Neuronal stem cell (in vitro differentiated cells): ENCODE data around the gene SPRTN.
A peak's percentile ranks its signal among the peaks of the same experiment; 100 is the strongest.

Experiments used
- DNase-seq: peaks from one replicate; pipeline ENCODE4 v3.0.0-alpha.2; 2013; ENCODE audit warnings: low spot score
- H2AFZ ChIP-seq: one replicate; pipeline ENCODE4 v1.6.1; 2013; ENCODE audit warnings: mild to moderate bottlenecking, low read length, inconsistent platforms
- H2AK5ac ChIP-seq: 2 replicates; pipeline ENCODE4 v1.6.1; 2013; ENCODE audit warnings: low read depth, mild to moderate bottlenecking, inconsistent platforms, low read length, moderate library complexity, mixed read lengths
- H2BK120ac ChIP-seq: 2 replicates; pipeline ENCODE4 v1.6.1; 2013; ENCODE audit warnings: low read depth, mild to moderate bottlenecking, inconsistent platforms, low read length, moderate library complexity, mixed read lengths
- H2BK12ac ChIP-seq: one replicate; pipeline ENCODE4 v1.6.1; 2013; ENCODE audit warnings: low read length, inconsistent platforms
- H2BK15ac ChIP-seq: 2 replicates; pipeline ENCODE4 v1.6.1; 2013; ENCODE audit warnings: mild to moderate bottlenecking, low read length, inconsistent platforms, mixed read lengths
- H2BK5ac ChIP-seq: one replicate; pipeline ENCODE4 v1.6.1; 2013; ENCODE audit warnings: inconsistent platforms, mild to moderate bottlenecking, low read length, moderate library complexity
- H3K14ac ChIP-seq: one replicate; pipeline ENCODE4 v1.6.1; 2013; ENCODE audit warnings: low read length, inconsistent platforms
- H3K18ac ChIP-seq: 2 replicates; pipeline ENCODE4 v1.6.1; 2013; ENCODE audit warnings: low read length, inconsistent platforms
- H3K23ac ChIP-seq: 2 replicates; pipeline ENCODE4 v1.6.1; 2013; ENCODE audit warnings: low read depth, mild to moderate bottlenecking, mixed read lengths, low read length, inconsistent platforms; ENCODE audit not compliant: poor library complexity
- H3K27ac ChIP-seq: replicated peaks from 3 replicates; pipeline ENCODE4 v1.5.1; 2013; ENCODE audit warnings: low read length, inconsistent platforms
- H3K27me3 ChIP-seq, 3 experiments: 2 replicates each; pipeline ENCODE4 v1.6.1; 2013; ENCODE audit warnings: low read length in 3 of 3, mild to moderate bottlenecking in 2 of 3, inconsistent platforms in 1 of 3, low read depth in 1 of 3, mixed read lengths in 1 of 3, moderate library complexity in 1 of 3; ENCODE audit not compliant: control insufficient read depth in 3 of 3, insufficient read depth in 3 of 3
- H3K36me3 ChIP-seq, 2 donors: replicated peaks in 1 of 2; 2 replicates each; pipeline ENCODE4 v1.6.1; 2013; ENCODE audit warnings: low read length in 2 of 2; ENCODE audit not compliant: control insufficient read depth in 2 of 2, insufficient read depth in 2 of 2
- H3K4ac ChIP-seq: 2 replicates; pipeline ENCODE4 v1.6.1; 2013; ENCODE audit warnings: inconsistent platforms, mild to moderate bottlenecking, low read length, moderate library complexity
- H3K4me1 ChIP-seq, 2 donors: 1 replicate in 1 of 2; 2 replicates in 1 of 2; pipeline ENCODE4 v1.6.1; 2013; ENCODE audit warnings: low read length in 2 of 2, low read depth in 1 of 2; ENCODE audit not compliant: control insufficient read depth in 2 of 2, insufficient read depth in 1 of 2
- H3K4me2 ChIP-seq: one replicate; pipeline ENCODE4 v1.6.1; 2013; ENCODE audit warnings: mild to moderate bottlenecking, low read length, inconsistent platforms; ENCODE audit not compliant: insufficient read depth, poor library complexity, severe bottlenecking
- H3K4me3 ChIP-seq, 2 donors: 2 replicates each; pipeline ENCODE4 v1.5.1; 2013; ENCODE audit warnings: low read length in 2 of 2, mild to moderate bottlenecking in 2 of 2, inconsistent platforms in 1 of 2, moderate library complexity in 1 of 2
- H3K79me1 ChIP-seq: one replicate; pipeline ENCODE4 v1.6.1; 2013; ENCODE audit warnings: low read depth, mild to moderate bottlenecking, inconsistent platforms, low read length, moderate library complexity
- H3K9ac ChIP-seq: one replicate; pipeline ENCODE4 v1.6.1; 2013; ENCODE audit warnings: mild to moderate bottlenecking, low read depth, low read length, inconsistent platforms; ENCODE audit not compliant: poor library complexity
- H3K9me3 ChIP-seq, 2 donors: replicated peaks in 1 of 2; 2 replicates each; pipeline versions ENCODE3 to v1.6.1; 2013; ENCODE audit warnings: low read length in 2 of 2, mild to moderate bottlenecking in 2 of 2, inconsistent platforms in 1 of 2, low read depth in 1 of 2, mixed read lengths in 1 of 2, moderate library complexity in 1 of 2; ENCODE audit not compliant: control insufficient read depth in 2 of 2, insufficient read depth in 1 of 2
- H4K8ac ChIP-seq: one replicate; pipeline ENCODE4 v1.6.1; 2013; ENCODE audit warnings: low read depth, mild to moderate bottlenecking, inconsistent platforms, low read length, moderate library complexity
- H4K91ac ChIP-seq: one replicate; pipeline ENCODE4 v1.6.1; 2013; ENCODE audit warnings: low read length, low read depth, mild to moderate bottlenecking, inconsistent platforms; ENCODE audit not compliant: poor library complexity
- WGBS, 2 donors: extraction: QIAGEN DNeasy Blood & Tissue Kit; methylation state at CpG; one replicate each; pipeline ENCODE4 v1.1.7; 2013; ENCODE audit warnings: missing lambda C conversion rate in 2 of 2, mixed read lengths in 1 of 2; ENCODE audit not compliant: insufficient read length in 2 of 2, insufficient replicate concordance in 1 of 2; ENCODE audit errors: extremely low coverage in 2 of 2; 5-methylcytosine and 5-hydroxymethylcytosine counted together

Gene SPRTN

DNA sequence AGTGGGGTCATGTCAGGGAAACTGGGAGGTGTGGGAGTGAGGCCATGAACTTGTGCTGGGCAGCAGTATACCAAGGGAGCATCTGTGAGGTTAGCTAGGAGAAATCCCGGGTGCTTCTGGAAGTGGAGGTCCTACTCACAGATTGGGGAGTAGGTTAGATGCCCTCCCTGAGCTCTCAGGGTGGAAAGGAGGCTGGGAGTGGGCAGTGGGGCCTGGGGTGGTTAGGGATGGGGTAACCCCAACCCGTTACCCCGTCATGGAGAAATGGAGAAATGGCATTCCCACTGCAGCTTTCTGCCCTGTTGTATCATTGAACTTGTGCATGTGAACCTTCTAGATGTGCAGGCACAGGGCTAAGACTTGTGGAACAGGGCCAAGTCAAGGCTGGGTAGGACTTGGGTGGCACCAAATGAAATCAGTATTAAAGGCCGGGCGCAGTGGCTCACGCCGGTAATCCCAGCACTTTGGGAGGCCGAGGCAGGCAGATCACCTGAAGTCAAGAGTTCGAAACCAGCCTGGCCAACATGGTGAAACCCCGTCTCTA, 27.6 kb upstream of the SPRTN start:
- no peak overlapping the region for H2BK15ac ChIP-seq
- no peak overlapping the region for H3K4me2 ChIP-seq
- no peaks in the 10 kb centered on the region for H3K27me3 ChIP-seq
- no peak overlapping the region for H3K14ac ChIP-seq
- no peak overlapping the region for H2AK5ac ChIP-seq
- no CpG with 5 or more reads among the region's 10 CpGs for WGBS, 2 donors
- DNase-seq, result no peak
- no peak overlapping the region for H3K23ac ChIP-seq
- no peaks in the 10 kb centered on the region for H3K36me3 ChIP-seq
- no peak overlapping the region for H2AFZ ChIP-seq
- H2BK5ac ChIP-seq, result no peak overlapping the region
- no peak overlapping the region for H3K4ac ChIP-seq
- no peak overlapping the region for H3K4me3 ChIP-seq
- no peak overlapping the region for H3K9ac ChIP-seq
- H3K18ac ChIP-seq, result no peak overlapping the region
- H2BK120ac ChIP-seq, result no peak overlapping the region
- no peak overlapping the region for H3K27ac ChIP-seq
- H4K8ac ChIP-seq, result no peak overlapping the region
- no peaks in the 10 kb centered on the region for H3K79me1 ChIP-seq
- no peak overlapping the region for H4K91ac ChIP-seq
- H3K9me3 ChIP-seq, result no peaks in the 10 kb centered on the region
- H2BK12ac ChIP-seq, result no peak overlapping the region
- no peaks in the 10 kb centered on the region for H3K4me1 ChIP-seq

GRCh38 chr1:231311720-231312431, 26.2 kb upstream of the SPRTN start:
- Histone ChIP-seq H2AK5ac (no peak overlapping the region), H3K79me1 (no peaks in the 10 kb centered on the region), H3K4me1 (no peaks in the 10 kb centered on the region), H2BK5ac (no peak overlapping the region), H2AFZ (no peak overlapping the region), H3K27me3 (no peaks in the 10 kb centered on the region), H3K27ac (no peak overlapping the region), H2BK120ac (no peak overlapping the region), H2BK15ac (no peak overlapping the region), H4K8ac (no peak overlapping the region), H3K36me3 (no peaks in the 10 kb centered on the region), H3K9me3 (no peaks in the 10 kb centered on the region), H3K4ac (no peak overlapping the region), H3K9ac (no peak overlapping the region), H4K91ac (no peak overlapping the region), H3K14ac (no peak overlapping the region), H3K18ac (no peak overlapping the region), H2BK12ac (no peak overlapping the region), H3K23ac (no peak overlapping the region), H3K4me2 (no peak overlapping the region), H3K4me3 (no peak overlapping the region)
- WGBS, 2 donors, result no CpG with 5 or more reads among the region's 8 CpGs
- DNase-seq, result no peak

DNA sequence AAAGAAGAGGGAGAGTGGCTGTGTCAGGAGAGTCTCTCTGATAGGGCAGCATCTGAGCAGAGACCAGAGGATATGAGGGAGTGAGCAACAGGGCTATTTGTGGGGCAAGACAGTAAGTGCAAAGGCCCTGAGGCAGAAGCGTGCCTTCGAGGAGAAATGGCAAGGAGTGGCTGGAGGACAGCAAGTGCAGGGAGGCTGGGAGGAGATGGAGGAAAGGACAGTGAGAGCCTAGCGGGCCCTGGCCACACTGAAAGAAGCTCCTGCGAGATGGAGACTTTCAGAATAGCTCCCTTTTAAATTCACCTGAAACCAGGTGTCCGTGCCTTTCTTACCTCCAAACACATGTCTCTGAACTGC, 25.7 kb upstream of the SPRTN start:
- Histone ChIP-seq H3K36me3 (no peaks in the 10 kb centered on the region), H3K27me3 (no peaks in the 10 kb centered on the region), H3K18ac (no peak overlapping the region), H2BK15ac (no peak overlapping the region), H3K4me2 (no peak overlapping the region), H3K9me3 (no peaks in the 10 kb centered on the region), H3K27ac (no peak overlapping the region), H3K79me1 (no peaks in the 10 kb centered on the region), H4K8ac (no peak overlapping the region), H4K91ac (no peak overlapping the region), H2AFZ (no peak overlapping the region), H3K4ac (no peak overlapping the region), H3K4me3 (no peak overlapping the region), H2AK5ac (no peak overlapping the region), H3K4me1 (no peaks in the 10 kb centered on the region), H3K23ac (no peak overlapping the region), H2BK120ac (no peak overlapping the region), H2BK5ac (no peak overlapping the region), H3K9ac (no peak overlapping the region), H3K14ac (no peak overlapping the region), H2BK12ac (no peak overlapping the region)
- DNase-seq, result no peak
- no CpG with 5 or more reads among the region's 5 CpGs for WGBS, 2 donors

DNA sequence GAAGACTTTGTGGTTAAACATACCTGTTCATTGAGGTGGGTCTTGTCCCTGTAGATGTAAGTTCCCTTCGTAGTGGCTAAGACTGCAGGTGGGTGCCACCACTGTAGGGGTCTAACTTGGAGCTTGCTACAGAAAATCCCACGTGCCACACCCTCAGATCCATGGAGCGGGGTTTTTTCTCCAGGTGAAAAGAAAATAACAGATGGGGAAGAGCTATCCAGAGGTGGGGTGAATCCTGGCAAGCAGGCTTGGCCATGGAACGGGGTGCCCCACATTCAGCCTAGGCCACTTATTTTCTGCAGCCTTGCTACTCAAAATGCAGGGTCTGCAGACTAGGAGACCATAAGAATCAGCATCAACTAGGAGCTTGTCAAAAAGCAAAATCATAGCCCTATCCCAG, 24.4 kb upstream of the SPRTN start:
- Histone ChIP-seq H3K27ac (no peak overlapping the region), H3K4me2 (no peak overlapping the region), H2AK5ac (no peak overlapping the region), H3K36me3 (no peaks in the 10 kb centered on the region), H3K4ac (no peak overlapping the region), H3K14ac (no peak overlapping the region), H2BK12ac (no peak overlapping the region), H2BK5ac (no peak overlapping the region), H3K9ac (no peak overlapping the region), H3K23ac (no peak overlapping the region), H2BK15ac (no peak overlapping the region), H3K9me3 (no peaks in the 10 kb centered on the region), H4K91ac (no peak overlapping the region), H3K18ac (no peak overlapping the region), H3K79me1 (no peaks in the 10 kb centered on the region), H2BK120ac (no peak overlapping the region), H3K27me3 (no peaks in the 10 kb centered on the region), H3K4me3 (no peak overlapping the region), H2AFZ (no peak overlapping the region), H4K8ac (peak overlapping the region; percentile 9), H3K4me1 (no peaks in the 10 kb centered on the region)
- no CpG with 5 or more reads among the region's 4 CpGs for WGBS, 2 donors
- no peak for DNase-seq
